Upper lobe of right lung (tissue), 1 donor: ENCODE data around the gene MTMR6. TPM values are rescaled to one million over a fixed set of nuclear protein-coding genes. Genes with fewer than 3 reads are reported as not detected.

Experiments
- ATAC-seq: fragments of 200-7000 bp; cut with Tn5 transposase; one replicate; pipeline ENCODE4 v1.9.1; 2020; ENCODE audit warnings: mild to moderate bottlenecking, moderate library complexity
- DNase-seq: peaks from one replicate; pipeline ENCODE4 v3.0.0-alpha.2; 2020
- H3K27ac ChIP-seq: fragments of 200-600 bp; one replicate; pipeline ENCODE4 v1.8.0; 2022
- H3K27me3 ChIP-seq: fragments of 200-600 bp; one replicate; pipeline ENCODE4 v1.8.0; 2022; ENCODE audit warnings: mild to moderate bottlenecking
- H3K36me3 ChIP-seq: fragments of 200-600 bp; one replicate; pipeline ENCODE4 v1.8.0; 2022
- H3K4me1 ChIP-seq: fragments of 200-600 bp; one replicate; pipeline ENCODE4 v1.8.0; 2022
- H3K4me3 ChIP-seq: fragments of 200-600 bp; one replicate; pipeline ENCODE4 v1.8.0; 2022; ENCODE audit warnings: mild to moderate bottlenecking
- H3K9me3 ChIP-seq: fragments of 200-600 bp; one replicate; pipeline ENCODE4 v1.8.0; 2022
- CTCF ChIP-seq: fragments of 200-600 bp; IDR thresholded peaks from one replicate; pipeline ENCODE4 v1.8.0; 2022; ENCODE audit warnings: antibody characterized with exemption
- intact Hi-C: fragments of 100-400 bp; cut with DNase I; formaldehyde crosslinking; loops from one replicate; pipeline ENCODE4 v1.11.0; 2022
- total RNA-seq: library from RNA; stranded (reverse); fragmentation: NEBNext Ultra II Directional; extraction: Animal tissue kit (Norgen Biotek cat#: 25700); gene quantifications from one replicate; pipeline ENCODE4 v1.2.1, GENCODE V29; 2021
- donor health status: DM: no; HTN: yes; CAD: no; lungs with severe emphysema.

Gene MTMR6
- total RNA-seq, 1 donor from 2014 or later = 20.1 TPM

GRCh38 chr13:25276748-25277147, 10.5 kb downstream of the MTMR6 start:
- no peaks in the 10 kb centered on the region for H3K27me3 ChIP-seq
- H3K27ac ChIP-seq = no peak overlapping the region
- H3K36me3 ChIP-seq = peaks cover 24% of the 10 kb centered on the region
- ATAC-seq (no peak), DNase-seq (no peak)
- intact Hi-C loops = no loop called here
- TF ChIP-seq CTCF = no peak
- H3K9me3 ChIP-seq = no peaks in the 10 kb centered on the region
- H3K4me1 ChIP-seq = peaks cover 2% of the 10 kb centered on the region
- H3K4me3 ChIP-seq = no peak overlapping the region

GRCh38 chr13:25268561-25268960, 18.7 kb downstream of the MTMR6 start:
- Histone ChIP-seq H3K36me3 (peaks cover 69% of the 10 kb centered on the region), H3K9me3 (no peaks in the 10 kb centered on the region), H3K4me3 (no peak overlapping the region), H3K4me1 (no peaks in the 10 kb centered on the region), H3K27ac (no peak overlapping the region), H3K27me3 (no peaks in the 10 kb centered on the region)
- DNase-seq = no peak
- intact Hi-C loops = loop anchor here (10.0 kb wide), 1 partner anchor 56 kb away; no protein-coding TSS in a partner anchor
- ATAC-seq = no peak
- TF ChIP-seq CTCF = no peak

- Histone ChIP-seq H3K4me1 (no peaks in the 10 kb centered on the region), H3K36me3 (peaks cover 69% of the 10 kb centered on the region), H3K27ac (no peak overlapping the region), H3K27me3 (no peaks in the 10 kb centered on the region), H3K9me3 (no peaks in the 10 kb centered on the region), H3K4me3 (no peak overlapping the region)
- DNase-seq (no peak), ATAC-seq (peak; percentile 58)
- TF ChIP-seq CTCF = peak; percentile 26
- intact Hi-C loops = loop anchor here (10.0 kb wide), 1 partner anchor 57 kb away; no protein-coding TSS in a partner anchor
These were observed 19.6 kb downstream of the MTMR6 start for GRCh38 chr13:25267715-25268114.

- Histone ChIP-seq H3K4me3 (no peak overlapping the region), H3K9me3 (no peaks in the 10 kb centered on the region), H3K4me1 (no peaks in the 10 kb centered on the region), H3K27me3 (no peaks in the 10 kb centered on the region), H3K36me3 (peaks cover 69% of the 10 kb centered on the region), H3K27ac (no peak overlapping the region)
- DNase-seq (no peak), ATAC-seq (peak; percentile 53)
- TF ChIP-seq CTCF = no peak
- intact Hi-C loops = loop anchor here (10.0 kb wide), 1 partner anchor 58 kb away; no protein-coding TSS in a partner anchor
These were observed 20.6 kb downstream of the MTMR6 start for GRCh38 chr13:25266706-25267105.

GRCh38 chr13:25262261-25262660, 25.0 kb downstream of the MTMR6 start:
- no peaks in the 10 kb centered on the region for H3K27me3 ChIP-seq
- H3K9me3 ChIP-seq = no peaks in the 10 kb centered on the region
- no peak for DNase-seq
- no peak overlapping the region for H3K27ac ChIP-seq
- no peaks in the 10 kb centered on the region for H3K4me1 ChIP-seq
- ATAC-seq = no peak
- TF ChIP-seq CTCF = no peak
- intact Hi-C loops = loop anchor here (10.0 kb wide), 1 partner anchor 63 kb away; no protein-coding TSS in a partner anchor
- no peak overlapping the region for H3K4me3 ChIP-seq
- H3K36me3 ChIP-seq = peaks cover 90% of the 10 kb centered on the region

- ATAC-seq = peak; percentile 61
- Histone ChIP-seq H3K27ac (no peak overlapping the region), H3K4me1 (no peaks in the 10 kb centered on the region), H3K27me3 (no peaks in the 10 kb centered on the region), H3K36me3 (peaks cover 92% of the 10 kb centered on the region), H3K9me3 (no peaks in the 10 kb centered on the region), H3K4me3 (no peak overlapping the region)
- DNase-seq = no peak
- intact Hi-C loops = no loop called here
- no peak for TF ChIP-seq CTCF
These were observed 33.6 kb downstream of the MTMR6 start for GRCh38 chr13:25253702-25254101.
